HG03060 (cell line): Measurements from ENCODE around the gene SEC24C.
"Not testable (repeated sequence)": the region's sequence is repeated elsewhere in the genome, so short reads cannot be mapped to it uniquely, and the experiment has no call there.

ENCODE experiments used
- ATAC-seq: cut with Tn5 transposase; IDR thresholded peaks from one replicate; pipeline ENCODE4 v1.9.1; 2021; ENCODE audit warnings: low read depth, moderate number of reproducible peaks; ENCODE audit not compliant: unreplicated experiment

The SEC24C gene

DNA sequence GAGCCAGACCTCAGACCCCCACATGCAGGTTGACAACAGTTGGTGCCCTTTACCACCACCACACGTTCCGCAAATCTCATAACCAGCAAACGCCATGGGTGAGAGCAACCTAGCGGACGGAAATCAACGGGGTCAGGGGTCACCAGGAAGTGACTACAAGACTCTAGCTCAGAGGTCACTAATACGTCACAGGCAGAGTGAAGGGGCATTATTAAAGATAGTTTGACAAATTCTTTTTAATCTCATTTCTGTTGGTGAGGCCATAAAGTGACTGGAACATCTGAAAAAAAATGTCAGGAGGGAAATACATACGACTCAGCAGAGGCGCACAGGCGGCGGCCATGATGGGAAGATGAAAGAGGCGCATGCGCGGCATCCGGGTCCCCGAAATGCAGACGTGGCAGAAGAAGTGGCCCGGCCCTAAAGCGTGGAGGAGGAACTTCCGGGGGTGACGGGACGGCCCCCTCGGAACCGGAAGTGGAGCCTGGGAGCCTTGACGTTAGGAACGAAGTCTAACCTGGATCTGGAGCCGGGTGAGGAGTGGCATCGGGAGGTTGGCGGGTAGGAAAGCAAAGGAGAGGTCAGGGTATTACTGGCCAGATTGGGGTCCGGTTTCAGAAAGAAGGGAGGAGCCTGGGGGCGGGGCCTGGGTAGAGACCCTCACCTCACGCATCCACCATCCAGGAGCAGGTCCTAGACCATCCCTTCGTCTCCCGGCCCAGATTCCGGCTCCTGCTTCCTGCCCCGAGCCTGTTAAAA, at the start of gene SEC24C:
Gene SEC24C (plus strand): TSS at position 468 of the 759 bp plus-strand sequence. CDS start 2,461 bp downstream, outside the sequence.
- peak; percentile 84 for ATAC-seq

DNA sequence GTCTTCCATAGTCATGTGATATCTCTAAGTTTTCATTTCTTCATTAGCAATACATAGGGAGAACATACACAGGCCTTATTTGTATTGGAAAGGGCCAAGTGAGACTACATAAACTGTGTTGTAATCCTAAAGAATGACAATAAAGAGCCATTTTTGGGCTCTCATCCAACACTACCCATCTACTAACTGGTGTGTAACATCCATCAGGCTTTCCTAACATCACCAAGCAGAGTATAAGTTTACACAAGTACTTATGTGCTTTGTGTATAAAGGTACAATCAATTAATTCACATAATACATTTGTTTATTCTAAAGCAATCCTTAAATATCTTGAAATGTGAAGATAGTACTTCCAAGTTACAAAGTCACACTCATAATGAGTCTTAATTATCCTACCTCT, 48.9 kb upstream of the SEC24C start:
- not testable (repeated sequence) for ATAC-seq

DNA sequence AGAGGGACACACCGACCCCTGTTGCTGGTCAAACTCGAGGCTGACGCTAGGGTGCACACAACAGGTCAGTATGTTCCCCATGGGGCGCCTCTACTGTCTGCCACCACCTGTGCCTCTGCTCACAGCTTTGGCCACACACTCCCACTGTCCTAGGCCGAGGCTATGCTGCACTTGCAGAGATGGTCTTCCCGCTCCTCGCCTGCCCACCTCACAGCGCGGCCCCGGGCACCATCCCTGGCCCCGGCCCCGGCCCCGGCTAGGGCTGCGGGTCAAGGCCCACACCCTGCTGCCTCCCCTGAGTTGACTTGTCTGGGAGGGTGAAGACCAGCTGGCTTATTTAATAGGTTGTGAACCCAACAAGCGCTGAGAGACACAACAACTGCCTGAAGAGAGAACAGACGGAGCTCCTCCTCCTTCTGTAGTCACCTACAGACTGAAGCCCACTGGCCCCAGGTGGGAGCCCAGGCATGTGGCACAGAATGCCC, 46.5 kb upstream of the SEC24C start, which contains the start of gene AGAP5:
Gene AGAP5 (minus strand): TSS at position 435 of the 485 bp plus-strand sequence. CDS start 354 bp downstream, at position 81.
- not testable (repeated sequence) for ATAC-seq

- not testable (repeated sequence) for ATAC-seq
Observed at GRCh38 chr10:73698819-73699218, 45.4 kb upstream of the SEC24C start.

DNA sequence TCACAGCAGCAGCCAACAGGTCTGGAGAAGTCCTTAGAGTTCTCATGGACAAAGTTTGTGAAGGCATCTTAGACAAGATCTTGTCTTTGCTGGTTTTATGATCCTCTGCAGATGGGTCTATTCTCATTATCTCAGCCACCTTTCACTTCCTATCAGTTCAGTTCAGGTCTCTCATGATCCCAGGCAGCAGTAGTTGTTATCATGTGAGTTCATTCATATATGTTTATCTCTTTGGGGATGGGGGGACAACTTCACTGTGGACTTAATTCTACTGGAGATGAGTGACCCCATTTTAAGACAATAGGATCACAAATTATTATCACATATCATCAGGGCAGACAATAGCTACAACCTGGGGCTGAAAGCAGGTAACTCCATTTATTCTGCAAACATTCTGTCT, 40.2 kb upstream of the SEC24C start:
- not testable (repeated sequence) for ATAC-seq

DNA sequence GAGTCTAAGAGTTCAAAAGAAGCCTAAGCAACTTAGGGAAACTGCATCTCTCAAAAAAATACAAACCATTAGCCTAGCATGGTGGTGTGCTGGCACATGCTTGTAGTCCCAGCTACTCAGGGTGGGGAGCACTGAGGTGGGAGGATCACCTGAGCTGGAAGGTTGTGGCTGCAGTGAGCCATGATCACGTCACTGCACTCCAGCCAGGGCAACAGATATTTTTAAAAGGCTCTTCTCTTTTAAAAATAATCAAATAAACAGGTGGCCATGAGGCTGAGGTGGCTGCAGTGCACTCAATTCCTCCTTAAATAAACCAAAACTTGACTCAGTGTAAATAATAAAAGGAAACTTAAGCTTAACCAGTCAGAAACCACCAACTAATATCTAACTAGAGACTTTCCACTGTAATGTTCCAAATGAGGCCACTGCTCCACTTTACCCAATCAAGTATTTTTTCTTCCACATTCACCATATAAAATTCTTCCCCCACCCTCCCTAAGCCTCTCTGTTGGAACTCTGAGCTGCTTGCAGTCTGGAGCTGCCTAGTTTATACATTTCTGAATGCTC, 38.6 kb upstream of the SEC24C start:
- ATAC-seq = not testable (repeated sequence)

DNA sequence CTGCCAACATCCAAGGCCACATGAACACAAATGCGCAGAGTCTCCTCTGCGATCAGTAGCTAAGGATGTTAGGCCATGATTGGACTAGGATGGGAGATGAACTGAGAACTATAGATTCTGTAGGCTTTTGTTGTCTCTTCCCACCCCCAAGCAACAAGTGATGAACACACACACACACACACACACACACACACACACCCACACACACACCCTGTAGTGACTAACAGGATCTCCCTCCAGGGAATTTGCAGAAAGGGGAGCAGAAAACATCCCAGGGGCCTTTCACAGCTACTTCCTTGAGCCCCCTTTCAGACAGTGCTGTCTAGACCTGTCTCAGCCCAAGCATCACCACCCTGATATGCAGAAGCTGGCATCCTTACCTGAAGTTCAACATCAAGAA, 37.7 kb upstream of the SEC24C start:
- not testable (repeated sequence) for ATAC-seq

DNA sequence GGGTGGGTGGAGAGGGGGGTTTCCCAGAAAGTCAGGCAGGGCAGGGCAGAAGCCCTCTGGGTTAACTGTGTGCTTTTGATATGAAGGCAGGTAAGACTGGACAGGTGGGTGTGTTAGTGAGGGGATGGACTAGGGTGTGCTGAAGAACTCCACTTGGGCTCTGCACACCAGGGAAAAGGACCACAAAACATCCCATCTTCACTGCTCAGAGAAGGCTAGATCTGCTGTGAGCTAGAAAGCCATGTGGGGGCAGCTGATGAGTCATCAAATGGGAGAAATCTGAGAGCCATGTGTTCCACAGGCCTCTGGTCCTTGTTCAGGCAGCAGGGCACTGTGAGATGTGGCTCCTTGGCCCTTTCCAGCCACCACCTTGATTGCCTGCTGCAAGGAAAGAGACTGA, 36.5 kb upstream of the SEC24C start:
- ATAC-seq = not testable (repeated sequence)

GRCh38 chr10:73708122-73708521, 36.0 kb upstream of the SEC24C start:
- not testable (repeated sequence) for ATAC-seq

- not testable (repeated sequence) for ATAC-seq
Observed at GRCh38 chr10:73711683-73712082, 32.5 kb upstream of the SEC24C start.

DNA sequence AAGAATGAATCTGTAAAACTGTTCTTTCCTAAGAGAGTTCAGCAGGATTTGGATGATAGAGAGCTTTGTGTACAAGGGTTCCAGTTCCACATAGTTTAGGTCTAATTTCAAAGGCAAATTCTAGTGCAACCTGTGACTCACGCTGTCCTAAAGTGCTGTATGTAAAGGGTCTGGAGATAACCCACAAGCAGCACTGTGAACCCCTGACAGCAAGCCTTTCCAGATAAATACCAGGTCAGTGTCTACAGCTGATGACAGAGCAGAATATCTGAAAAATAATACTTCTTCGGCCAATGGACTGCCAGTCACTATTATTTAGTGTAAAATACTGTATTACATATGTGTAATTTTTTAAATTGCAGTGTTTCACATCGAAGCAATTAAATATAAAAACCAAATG, 30.3 kb upstream of the SEC24C start:
- ATAC-seq = not testable (repeated sequence)

- not testable (repeated sequence) for ATAC-seq
Observed at GRCh38 chr10:73714483-73714882, 29.7 kb upstream of the SEC24C start.

DNA sequence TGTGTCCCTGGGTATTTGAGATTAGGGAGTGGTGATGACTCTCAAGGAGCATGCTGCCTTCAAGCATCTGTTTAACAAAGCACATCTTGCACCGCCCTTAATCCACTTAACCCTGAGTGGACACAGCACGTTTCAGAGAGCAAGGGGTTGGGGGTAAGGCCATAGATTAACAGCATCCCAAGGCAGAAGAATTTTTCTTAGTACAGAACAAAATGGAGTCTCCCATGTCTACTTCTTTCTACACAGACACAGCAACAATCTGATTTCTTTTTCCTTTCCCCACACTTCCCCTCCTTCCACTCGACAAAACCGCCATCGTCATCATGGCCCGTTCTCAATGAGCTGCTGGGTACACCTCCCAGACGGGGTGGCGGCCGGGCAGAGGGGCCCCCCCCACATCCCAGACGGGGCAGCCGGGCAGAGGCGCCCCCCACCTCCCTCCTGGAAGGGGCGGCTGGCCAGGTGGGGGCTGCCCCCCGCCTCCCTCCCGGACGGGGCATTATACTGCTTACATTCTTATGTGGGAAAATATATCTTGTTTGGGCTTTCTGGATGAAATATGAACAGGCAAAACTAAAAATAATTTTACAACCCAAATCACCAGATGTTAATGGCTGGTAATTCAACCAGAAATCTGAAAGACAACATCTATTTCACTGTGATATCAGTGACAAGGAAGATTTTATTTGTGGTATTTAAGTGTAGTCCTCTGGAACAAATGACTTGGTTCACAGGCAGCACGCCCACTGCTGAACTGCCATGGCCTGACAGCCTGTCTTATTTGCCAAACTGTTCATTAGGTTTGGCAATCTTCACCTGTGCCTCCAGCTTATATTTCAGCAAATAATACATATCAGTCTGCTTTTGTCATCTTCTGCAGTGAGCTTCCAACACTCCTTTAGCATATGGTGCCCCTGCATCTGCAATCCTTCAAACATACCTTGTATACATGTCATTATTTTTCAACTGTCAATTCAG, 28.7 kb upstream of the SEC24C start:
- ATAC-seq = not testable (repeated sequence)

GRCh38 chr10:73716251-73716650, 27.9 kb upstream of the SEC24C start:
- ATAC-seq = no peak

GRCh38 chr10:73717556-73717955, 26.6 kb upstream of the SEC24C start:
- no peak for ATAC-seq

DNA sequence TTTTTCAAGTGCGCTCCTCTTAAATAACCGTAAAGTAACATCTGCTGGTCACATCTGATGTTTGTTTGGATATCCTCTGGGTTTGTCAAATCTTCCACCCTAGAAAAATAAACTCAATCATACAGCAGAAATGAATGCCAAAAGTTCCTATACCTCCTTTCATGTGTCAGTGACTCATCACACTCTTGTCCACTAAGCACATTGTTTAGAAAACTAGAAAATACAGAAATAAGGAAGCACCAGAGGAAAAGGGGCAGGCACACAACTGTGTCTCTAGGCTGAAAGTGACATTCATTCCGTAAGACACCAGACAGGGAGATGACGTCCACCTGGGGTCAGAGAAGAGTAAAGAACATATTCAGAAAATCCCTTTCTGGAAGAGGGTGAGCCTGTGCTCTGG, 23.6 kb upstream of the SEC24C start:
- not testable (repeated sequence) for ATAC-seq

DNA sequence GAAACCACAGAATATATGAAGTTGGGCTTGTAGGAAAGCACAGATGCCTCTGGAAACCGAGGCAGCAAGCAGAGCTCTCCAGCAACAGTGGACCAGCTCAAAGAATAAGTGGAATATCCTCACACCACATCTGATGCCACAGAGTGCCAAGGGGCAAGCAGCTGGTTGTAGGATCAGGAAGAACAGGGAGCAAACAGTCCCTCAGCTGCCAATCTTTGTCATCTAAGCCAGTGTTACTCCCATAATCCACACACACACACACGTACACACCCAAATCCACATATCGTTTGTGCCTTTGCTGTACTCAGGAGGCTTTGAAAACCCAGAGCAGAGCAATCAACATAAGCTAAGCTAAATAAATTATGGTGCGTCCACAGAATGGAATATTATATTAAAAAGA, 20.7 kb upstream of the SEC24C start:
- ATAC-seq = no peak

DNA sequence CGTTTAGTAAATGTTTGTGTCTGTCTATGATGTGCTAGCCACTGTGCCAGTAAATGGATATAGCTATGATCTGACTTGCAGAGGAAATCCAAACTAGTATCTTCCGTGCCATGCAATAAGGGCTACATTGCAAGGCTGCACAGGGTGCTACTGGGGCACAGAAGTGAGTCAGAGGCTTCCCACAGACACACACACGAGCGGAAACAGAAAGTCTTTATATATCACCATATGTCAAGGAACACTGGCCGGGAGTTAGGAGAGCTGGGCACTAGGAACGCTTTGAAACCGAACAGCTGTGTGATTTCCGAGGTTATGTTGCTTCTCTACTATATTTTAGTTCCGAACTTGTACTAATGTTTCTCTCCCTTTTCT, 14.4 kb upstream of the SEC24C start:
- ATAC-seq = not testable (repeated sequence)

GRCh38 chr10:73730153-73730906, 13.8 kb upstream of the SEC24C start:
- ATAC-seq = peak; percentile 76
